ENCODE results near the gene CPN2. TPM values are rescaled to one million over a fixed set of nuclear protein-coding genes. Genes with fewer than 3 reads are reported as not detected.

CPN2 gene
- total RNA-seq, 1 experiment from 2014 or later: 0.09 TPM

GRCh38 chr3:194396539-194396858 lies 45.4 kb upstream of the CPN2 start:
- ATAC-seq (no peak), DNase-seq (ENCODE audit: low spot score) (no peak)
- H3K9me3 Mint-ChIP-seq: peaks cover under 1% of the 10 kb centered on the region; the same call in 1 of the 2 replicates
- peak overlapping the region; percentile 67 for H3K4me3 Mint-ChIP-seq
- peaks cover 43% of the 10 kb centered on the region for H3K27me3 Mint-ChIP-seq (ENCODE audit: low read depth)
- H3K4me1 Mint-ChIP-seq: peaks cover 27% of the 10 kb centered on the region
- ChIA-PET POLR2A (interaction anchor here (1.4 kb wide), 1 partner anchor 66 kb away, joined by 4 read pairs; no protein-coding TSS in a partner anchor), CTCF (interaction anchor here (0.7 to 5.2 kb wide), 13 partner anchors 9 to 738 kb away, joined by 3 to 48 read pairs (median 3); partner anchors contain the start of gene LRRC15)
- TF ChIP-seq, protein P1, sequence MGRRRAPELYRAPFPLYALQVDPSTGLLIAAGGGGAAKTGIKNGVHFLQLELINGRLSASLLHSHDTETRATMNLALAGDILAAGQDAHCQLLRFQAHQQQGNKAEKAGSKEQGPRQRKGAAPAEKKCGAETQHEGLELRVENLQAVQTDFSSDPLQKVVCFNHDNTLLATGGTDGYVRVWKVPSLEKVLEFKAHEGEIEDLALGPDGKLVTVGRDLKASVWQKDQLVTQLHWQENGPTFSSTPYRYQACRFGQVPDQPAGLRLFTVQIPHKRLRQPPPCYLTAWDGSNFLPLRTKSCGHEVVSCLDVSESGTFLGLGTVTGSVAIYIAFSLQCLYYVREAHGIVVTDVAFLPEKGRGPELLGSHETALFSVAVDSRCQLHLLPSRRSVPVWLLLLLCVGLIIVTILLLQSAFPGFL (CRISPR knock-in tag; IDR thresholded peaks at IDR 0.05; ENCODE audit: borderline replicate concordance): no peak
- TF ChIP-seq IRF1 (CRISPR knock-in tag; IDR thresholded peaks at IDR 0.05) (no peak), NFATC4 (CRISPR knock-in tag; IDR thresholded peaks at IDR 0.05) (no peak), RORB (CRISPR knock-in tag; IDR thresholded peaks at IDR 0.05) (no peak), TCF7 (CRISPR knock-in tag; IDR thresholded peaks at IDR 0.05; ENCODE audit: low read depth) (no peak), USF1 (CRISPR knock-in tag; IDR thresholded peaks at IDR 0.05) (no peak), HMGA2 (CRISPR knock-in tag; IDR thresholded peaks at IDR 0.05) (no peak)
- TF ChIP-seq, protein P2, sequence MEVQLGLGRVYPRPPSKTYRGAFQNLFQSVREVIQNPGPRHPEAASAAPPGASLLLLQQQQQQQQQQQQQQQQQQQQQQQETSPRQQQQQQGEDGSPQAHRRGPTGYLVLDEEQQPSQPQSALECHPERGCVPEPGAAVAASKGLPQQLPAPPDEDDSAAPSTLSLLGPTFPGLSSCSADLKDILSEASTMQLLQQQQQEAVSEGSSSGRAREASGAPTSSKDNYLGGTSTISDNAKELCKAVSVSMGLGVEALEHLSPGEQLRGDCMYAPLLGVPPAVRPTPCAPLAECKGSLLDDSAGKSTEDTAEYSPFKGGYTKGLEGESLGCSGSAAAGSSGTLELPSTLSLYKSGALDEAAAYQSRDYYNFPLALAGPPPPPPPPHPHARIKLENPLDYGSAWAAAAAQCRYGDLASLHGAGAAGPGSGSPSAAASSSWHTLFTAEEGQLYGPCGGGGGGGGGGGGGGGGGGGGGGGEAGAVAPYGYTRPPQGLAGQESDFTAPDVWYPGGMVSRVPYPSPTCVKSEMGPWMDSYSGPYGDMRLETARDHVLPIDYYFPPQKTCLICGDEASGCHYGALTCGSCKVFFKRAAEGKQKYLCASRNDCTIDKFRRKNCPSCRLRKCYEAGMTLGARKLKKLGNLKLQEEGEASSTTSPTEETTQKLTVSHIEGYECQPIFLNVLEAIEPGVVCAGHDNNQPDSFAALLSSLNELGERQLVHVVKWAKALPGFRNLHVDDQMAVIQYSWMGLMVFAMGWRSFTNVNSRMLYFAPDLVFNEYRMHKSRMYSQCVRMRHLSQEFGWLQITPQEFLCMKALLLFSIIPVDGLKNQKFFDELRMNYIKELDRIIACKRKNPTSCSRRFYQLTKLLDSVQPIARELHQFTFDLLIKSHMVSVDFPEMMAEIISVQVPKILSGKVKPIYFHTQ (CRISPR knock-in tag; IDR thresholded peaks at IDR 0.05): no peak
- no peak overlapping the region for H3K27ac Mint-ChIP-seq
- H3K36me3 Mint-ChIP-seq: no peaks in the 10 kb centered on the region

- Mint-ChIP-seq H3K4me1 (peaks cover 27% of the 10 kb centered on the region), H3K9me3 (peaks cover 6% of the 10 kb centered on the region), H3K4me3 (peak overlapping the region; percentile 67), H3K27me3 (ENCODE audit: low read depth) (peaks cover 45% of the 10 kb centered on the region), H3K36me3 (peaks cover 1% of the 10 kb centered on the region; the same call in 1 of the 2 replicates), H3K27ac (no peak overlapping the region)
- TF ChIP-seq, protein P3, sequence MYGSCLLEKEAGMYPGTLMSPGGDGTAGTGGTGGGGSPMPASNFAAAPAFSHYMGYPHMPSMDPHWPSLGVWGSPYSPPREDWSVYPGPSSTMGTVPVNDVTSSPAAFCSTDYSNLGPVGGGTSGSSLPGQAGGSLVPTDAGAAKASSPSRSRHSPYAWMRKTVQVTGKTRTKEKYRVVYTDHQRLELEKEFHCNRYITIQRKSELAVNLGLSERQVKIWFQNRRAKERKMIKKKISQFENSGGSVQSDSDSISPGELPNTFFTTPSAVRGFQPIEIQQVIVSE (CRISPR knock-in tag; IDR thresholded peaks at IDR 0.05; ENCODE audit: borderline replicate concordance): no peak
- TF ChIP-seq FOXP1 (CRISPR knock-in tag; IDR thresholded peaks at IDR 0.05; ENCODE audit: borderline replicate concordance): 0 out of 2 replicates have a peak, but pooled peaks have one; percentile 28
- no peak for TF ChIP-seq OVOL2 (CRISPR knock-in tag; IDR thresholded peaks at IDR 0.05; ENCODE audit: borderline replicate concordance)
- no peak for TF ChIP-seq MYBL2 (CRISPR knock-in tag; IDR thresholded peaks at IDR 0.05)
- no peak for TF ChIP-seq AFF4 (CRISPR knock-in tag; IDR thresholded peaks at IDR 0.05; ENCODE audit: borderline replicate concordance)
- DNase-seq (ENCODE audit: low spot score) (peak; percentile 45), ATAC-seq (peak; percentile 66)
- CTCF ChIA-PET: interaction anchor here (1.0 to 5.2 kb wide), 12 partner anchors 8 to 738 kb away, joined by 3 to 48 read pairs (median 4); partner anchors contain the start of gene LRRC15
- POLR2A ChIA-PET: interaction anchor here (1.4 kb wide), 1 partner anchor 66 kb away, joined by 4 read pairs; no protein-coding TSS in a partner anchor
Observed at GRCh38 chr3:194395778-194396538, 44.8 kb upstream of the CPN2 start.

Data from WTC11 (cell line).